Subcutaneous abdominal adipose tissue (tissue), 5 donors: Measurements from ENCODE around the gene BNC2.

Source experiments
- H3K27ac ChIP-seq: one replicate; pipeline ENCODE4 v1.7.0; 2013; ENCODE audit warnings: low read depth, mild to moderate bottlenecking, inconsistent platforms, low read length, moderate library complexity
- H3K27me3 ChIP-seq, 5 donors: one replicate each; pipeline ENCODE4 v1.7.0; 2013; ENCODE audit warnings: low read length in 5 of 5, inconsistent platforms in 1 of 5; ENCODE audit not compliant: control insufficient read depth in 5 of 5, insufficient read depth in 4 of 5
- H3K36me3 ChIP-seq, 5 donors: one replicate each; pipeline ENCODE4 v1.7.0; 2013; ENCODE audit warnings: low read length in 5 of 5; ENCODE audit not compliant: control insufficient read depth in 5 of 5, insufficient read depth in 5 of 5
- H3K4me1 ChIP-seq, 5 donors: one replicate each; pipeline ENCODE4 v1.7.0; 2013; ENCODE audit warnings: low read length in 5 of 5, mild to moderate bottlenecking in 3 of 5, moderate library complexity in 1 of 5; ENCODE audit not compliant: control insufficient read depth in 5 of 5, insufficient read depth in 5 of 5
- H3K4me3 ChIP-seq, 5 donors: one replicate each; pipeline ENCODE4 v1.7.0; 2013; ENCODE audit warnings: low read length in 5 of 5, low read depth in 1 of 5
- H3K9ac ChIP-seq, 5 donors: one replicate each; pipeline ENCODE4 v1.7.0; 2013; ENCODE audit warnings: low read length in 5 of 5, mild to moderate bottlenecking in 4 of 5, moderate library complexity in 3 of 5
- H3K9me3 ChIP-seq, 5 donors: one replicate each; pipeline ENCODE4 v1.7.0; 2013; ENCODE audit warnings: low read length in 5 of 5; ENCODE audit not compliant: control insufficient read depth in 5 of 5
- donor health status: healthy.
- donor health status: healthy.
- donor health status: healthy.
- donor health status: healthy.
- donor health status: healthy.

The BNC2 gene

DNA sequence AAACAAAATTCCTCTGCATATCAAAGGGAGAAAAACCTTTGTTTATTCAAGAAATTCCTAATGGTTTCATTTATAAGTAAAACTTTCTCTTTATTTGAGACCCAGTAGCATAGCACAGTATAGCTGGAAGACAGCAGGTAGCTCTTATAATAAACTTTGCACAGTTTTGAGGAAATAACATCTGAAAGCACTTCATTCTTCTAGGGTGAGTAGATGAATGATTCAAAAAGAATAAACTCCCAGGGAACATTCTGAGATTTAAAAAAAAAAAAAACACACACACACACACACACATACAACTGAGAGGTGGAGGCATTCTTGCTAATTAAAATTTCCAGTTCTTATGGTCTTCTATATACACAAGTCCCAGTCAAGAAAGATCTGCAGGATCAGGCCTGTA, 197.3 kb downstream of the BNC2 start:
- H3K4me3 ChIP-seq, result no peak overlapping the region
- H3K36me3 ChIP-seq, result no peaks in the 10 kb centered on the region
- H3K4me1 ChIP-seq, result no peaks in the 10 kb centered on the region
- H3K9ac ChIP-seq, result no peak overlapping the region
- no peaks in the 10 kb centered on the region for H3K9me3 ChIP-seq
- no peaks in the 10 kb centered on the region for H3K27me3 ChIP-seq
- H3K27ac ChIP-seq, result no peak overlapping the region

DNA sequence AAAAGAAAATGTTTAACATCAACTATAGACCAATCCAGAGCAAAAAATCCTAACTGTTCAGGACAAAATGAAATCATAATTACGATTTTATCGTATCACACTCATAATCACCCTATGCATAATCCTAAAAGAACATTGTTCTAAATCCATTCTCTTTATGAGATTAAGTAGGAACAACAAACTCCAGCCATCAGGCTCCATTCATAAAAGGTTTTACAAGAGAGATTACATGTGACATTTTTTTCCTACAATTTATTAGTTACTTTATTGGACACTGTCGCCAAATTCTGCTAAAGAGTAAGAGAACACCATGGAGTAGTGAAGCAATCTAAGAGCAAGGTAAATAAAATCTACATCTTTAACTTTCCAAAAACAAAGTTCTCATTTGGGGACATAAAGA, 198.0 kb downstream of the BNC2 start:
- H3K4me3 ChIP-seq, result no peak overlapping the region
- H3K4me1 ChIP-seq, result no peaks in the 10 kb centered on the region
- H3K36me3 ChIP-seq, result no peaks in the 10 kb centered on the region
- H3K27ac ChIP-seq, result no peak overlapping the region
- no peaks in the 10 kb centered on the region for H3K9me3 ChIP-seq
- no peaks in the 10 kb centered on the region for H3K27me3 ChIP-seq
- H3K9ac ChIP-seq, result no peak overlapping the region

DNA sequence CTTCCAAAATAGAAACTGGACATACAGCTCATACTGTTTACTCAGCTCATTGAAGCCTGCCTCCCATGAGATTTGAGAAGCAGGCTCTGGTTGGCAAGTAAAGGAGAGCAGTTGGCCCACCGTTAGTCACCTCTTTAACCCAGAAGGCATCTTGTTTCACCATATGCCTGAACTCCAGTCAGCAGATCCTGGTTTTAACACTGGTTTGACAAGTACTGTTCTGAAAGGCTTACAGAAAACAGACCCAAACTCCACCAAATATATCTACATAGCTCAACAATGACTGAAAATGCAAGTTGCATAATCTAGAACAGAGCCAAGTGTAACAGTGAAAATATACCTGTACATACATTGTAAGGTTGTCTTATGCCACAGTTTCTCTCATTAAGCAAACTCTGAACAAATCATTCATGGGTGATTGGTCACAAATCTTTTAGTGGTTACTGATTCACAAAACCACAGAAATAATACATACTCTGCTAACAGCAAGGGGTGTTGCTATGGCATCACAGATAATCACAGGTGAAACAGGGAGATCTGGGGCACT, 198.8 kb downstream of the BNC2 start:
- H3K9ac ChIP-seq, result no peak overlapping the region
- no peaks in the 10 kb centered on the region for H3K36me3 ChIP-seq
- H3K4me3 ChIP-seq, result no peak overlapping the region
- no peaks in the 10 kb centered on the region for H3K9me3 ChIP-seq
- H3K27me3 ChIP-seq, result no peaks in the 10 kb centered on the region
- H3K27ac ChIP-seq, result no peak overlapping the region
- no peaks in the 10 kb centered on the region for H3K4me1 ChIP-seq

DNA sequence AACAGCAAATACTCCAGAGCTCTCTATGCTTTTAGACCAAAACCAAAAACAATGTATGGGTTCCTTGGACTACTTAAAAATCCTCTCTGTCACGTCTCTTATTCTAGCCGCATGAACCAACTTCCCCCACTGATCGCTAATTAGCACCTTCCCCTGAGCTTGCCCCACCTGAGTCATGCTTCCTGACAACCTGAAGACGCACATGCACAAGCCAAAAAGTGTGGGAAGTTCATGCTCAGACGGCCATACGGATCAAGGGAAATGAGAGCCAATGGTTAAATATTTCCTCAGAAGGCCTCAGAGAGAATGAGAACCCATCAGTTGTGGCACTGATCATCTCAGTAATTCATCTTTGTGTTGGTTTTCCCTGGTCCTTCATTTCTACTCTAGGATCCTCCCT, 199.7 kb downstream of the BNC2 start:
- Histone ChIP-seq H3K9ac (no peak overlapping the region), H3K27ac (no peak overlapping the region), H3K4me1 (no peaks in the 10 kb centered on the region), H3K9me3 (no peaks in the 10 kb centered on the region), H3K36me3 (no peaks in the 10 kb centered on the region), H3K4me3 (no peak overlapping the region), H3K27me3 (no peaks in the 10 kb centered on the region)

DNA sequence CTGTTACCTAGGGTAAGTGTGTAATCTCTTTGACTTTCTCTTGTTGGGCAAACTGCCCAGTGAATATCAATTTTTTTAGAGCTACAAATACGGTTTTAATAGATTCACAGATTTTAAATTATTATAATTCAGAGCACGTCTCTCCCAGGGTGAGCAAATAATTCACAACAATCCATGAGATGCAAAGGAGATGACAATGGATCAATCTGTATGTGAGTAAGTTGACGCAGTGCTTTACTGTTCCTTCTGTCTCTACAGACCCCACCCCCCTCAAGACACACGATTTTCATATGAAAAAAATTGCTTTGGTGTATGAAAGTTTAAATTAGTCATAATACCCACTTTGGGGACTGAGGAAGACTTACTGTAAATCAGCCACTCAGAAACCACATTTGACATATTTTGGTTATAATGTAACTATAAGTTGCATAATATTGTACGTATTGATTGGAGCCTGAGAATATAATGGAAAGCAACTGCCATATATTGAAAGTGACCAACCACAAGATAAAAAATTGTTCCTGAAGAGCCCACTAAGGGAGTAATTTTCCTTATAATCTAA, 201.7 kb downstream of the BNC2 start:
- H3K9me3 ChIP-seq, result no peaks in the 10 kb centered on the region
- H3K27me3 ChIP-seq, result no peaks in the 10 kb centered on the region
- H3K4me1 ChIP-seq, result no peaks in the 10 kb centered on the region
- H3K4me3 ChIP-seq, result no peak overlapping the region
- H3K27ac ChIP-seq, result no peak overlapping the region
- no peaks in the 10 kb centered on the region for H3K36me3 ChIP-seq
- no peak overlapping the region for H3K9ac ChIP-seq

DNA sequence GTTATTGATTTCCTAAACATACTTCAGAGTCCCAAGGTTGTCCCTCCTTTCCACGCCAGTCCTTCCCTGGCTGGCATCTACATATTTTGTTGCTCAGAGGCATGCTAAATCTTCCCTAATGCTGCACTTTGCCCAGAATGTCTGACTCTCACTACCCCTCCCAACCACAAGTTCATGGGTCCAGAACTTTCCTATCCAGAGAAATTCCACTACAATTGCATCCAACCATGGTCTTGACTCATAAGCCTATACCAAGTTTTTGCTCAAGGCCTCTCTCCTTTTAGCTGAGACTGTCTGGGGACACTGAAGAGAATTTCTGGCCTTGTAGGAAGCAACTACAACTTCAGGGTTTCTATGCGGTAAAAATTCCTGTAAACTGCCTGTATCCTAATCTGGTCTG, 206.3 kb downstream of the BNC2 start:
- no peaks in the 10 kb centered on the region for H3K36me3 ChIP-seq

DNA sequence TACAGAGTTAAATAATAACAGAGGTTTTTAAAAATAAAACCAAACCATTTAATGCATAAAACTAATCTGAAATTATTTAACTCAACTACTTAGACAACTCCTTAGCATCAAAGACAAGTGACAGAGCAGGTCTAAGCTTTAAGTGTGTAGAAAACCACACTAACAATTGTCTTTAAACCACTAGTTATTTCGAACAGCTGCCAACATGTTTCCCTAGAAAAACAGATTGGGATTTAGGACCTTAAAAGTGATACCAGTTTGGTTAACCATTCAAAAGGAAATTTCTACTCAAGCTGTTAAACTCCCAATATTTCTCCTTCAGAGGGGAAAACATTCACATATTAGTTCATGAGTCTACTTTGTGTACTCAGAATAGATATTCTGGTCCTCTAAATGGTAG, 208.7 kb downstream of the BNC2 start:
- Histone ChIP-seq H3K4me1 (peaks cover 0 to 6% (median 4%) of the 10 kb centered on the region in 5 donors), H3K9ac (no peak overlapping the region), H3K36me3 (no peaks in the 10 kb centered on the region), H3K27ac (no peak overlapping the region), H3K9me3 (no peaks in the 10 kb centered on the region), H3K4me3 (no peak overlapping the region), H3K27me3 (no peaks in the 10 kb centered on the region)

More for the DNA sequence above, 206.3 kb downstream of the BNC2 start:
- Histone ChIP-seq H3K9ac (no peak overlapping the region), H3K9me3 (no peaks in the 10 kb centered on the region), H3K4me1 (no peaks in the 10 kb centered on the region), H3K4me3 (no peak overlapping the region), H3K27me3 (no peaks in the 10 kb centered on the region), H3K27ac (no peak overlapping the region)

DNA sequence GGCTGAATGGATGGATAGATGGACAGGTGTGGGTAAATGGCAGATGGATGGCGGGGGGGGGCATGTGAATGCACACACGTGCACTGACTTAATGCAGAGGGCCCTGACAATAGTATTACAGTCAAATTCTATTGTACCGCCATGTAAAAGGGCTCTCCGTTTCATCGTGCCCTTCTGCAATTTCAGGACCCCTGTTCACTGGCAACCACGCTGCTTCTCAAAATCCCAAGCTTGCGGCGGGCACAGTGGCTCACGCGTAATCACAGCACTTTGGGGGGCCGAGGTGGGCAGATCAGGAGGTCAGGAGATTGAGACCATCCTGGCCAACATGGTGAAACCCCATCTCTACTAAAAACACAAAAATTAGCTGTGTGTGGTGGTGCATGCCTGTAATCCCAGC, 211.4 kb downstream of the BNC2 start:
- H3K27ac ChIP-seq, result no peak overlapping the region
- no peaks in the 10 kb centered on the region for H3K36me3 ChIP-seq
- H3K27me3 ChIP-seq, result no peaks in the 10 kb centered on the region
- H3K4me1 ChIP-seq, result peaks cover 0 to 22% (median 12%) of the 10 kb centered on the region in 5 donors
- no peak overlapping the region for H3K9ac ChIP-seq
- H3K4me3 ChIP-seq, result no peak overlapping the region
- no peaks in the 10 kb centered on the region for H3K9me3 ChIP-seq

DNA sequence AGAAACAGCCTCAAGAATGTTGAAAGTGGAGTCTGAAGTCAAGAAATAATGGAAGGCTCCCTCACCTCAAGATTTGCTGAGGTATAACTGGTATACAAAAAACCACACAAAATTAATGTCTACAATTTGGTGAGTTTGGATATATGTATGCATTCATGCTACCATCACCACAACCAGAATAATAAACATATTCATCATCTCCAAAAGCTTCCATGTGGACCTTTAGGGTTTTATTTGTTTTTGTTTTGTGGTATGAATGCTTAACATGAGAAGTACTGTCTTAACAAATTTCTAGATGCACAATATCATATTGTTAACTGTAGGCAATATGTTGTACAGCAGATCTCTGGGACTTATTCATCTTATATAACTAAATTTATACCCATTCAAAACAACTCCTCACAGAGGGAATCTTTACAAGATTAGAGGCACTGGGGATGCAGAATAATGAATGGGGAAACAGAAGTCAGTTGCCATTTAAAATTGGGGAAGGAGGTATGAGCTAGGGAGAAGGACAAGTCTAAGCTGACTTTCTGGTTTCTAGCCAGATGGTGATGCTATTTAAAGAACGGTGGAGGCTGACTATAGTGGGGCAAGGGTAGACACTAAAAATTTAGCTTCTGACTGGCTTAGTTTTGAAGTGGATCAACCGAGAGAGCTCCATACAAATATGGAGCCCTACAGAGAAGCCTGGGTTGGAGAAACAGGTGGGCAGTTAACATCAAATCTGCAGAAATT, 213.9 kb downstream of the BNC2 start:
- no peaks in the 10 kb centered on the region for H3K36me3 ChIP-seq
- H3K27ac ChIP-seq, result no peak overlapping the region
- H3K9ac ChIP-seq, result no peak overlapping the region
- H3K4me1 ChIP-seq, result peaks cover 0 to 38% (median 20%) of the 10 kb centered on the region in 5 donors
- H3K9me3 ChIP-seq, result no peaks in the 10 kb centered on the region
- H3K27me3 ChIP-seq, result no peaks in the 10 kb centered on the region
- H3K4me3 ChIP-seq, result no peak overlapping the region

DNA sequence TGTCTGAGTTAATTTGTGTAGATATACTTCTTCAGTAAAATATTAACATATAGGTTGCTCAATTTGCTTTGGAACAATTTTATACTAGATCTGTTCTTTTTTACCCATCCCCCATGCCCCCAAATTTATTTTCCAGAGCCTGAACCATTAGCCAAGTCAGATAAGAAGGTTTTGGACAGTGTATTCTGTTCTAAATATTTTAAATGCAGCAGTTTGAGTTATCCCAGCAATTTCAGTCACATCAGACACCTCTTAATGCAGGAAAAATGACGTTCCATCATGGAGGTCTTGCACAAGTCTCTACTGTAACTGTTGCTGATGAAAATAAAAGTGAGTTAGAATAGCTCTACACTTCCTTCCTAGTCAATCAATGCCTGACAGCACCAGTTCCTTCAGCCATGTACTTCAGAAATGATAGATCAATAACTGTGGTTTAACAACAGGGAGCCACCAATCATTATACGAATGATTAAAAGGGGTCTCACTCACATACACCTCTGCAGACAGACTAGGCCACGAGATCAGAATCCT, 215.8 kb downstream of the BNC2 start:
- H3K4me3 ChIP-seq, result no peak overlapping the region
- H3K36me3 ChIP-seq, result no peaks in the 10 kb centered on the region
- H3K27ac ChIP-seq, result no peak overlapping the region
- no peak overlapping the region for H3K9ac ChIP-seq
- H3K4me1 ChIP-seq, result peaks cover 0 to 38% (median 20%) of the 10 kb centered on the region in 5 donors
- H3K27me3 ChIP-seq, result no peaks in the 10 kb centered on the region
- no peaks in the 10 kb centered on the region for H3K9me3 ChIP-seq
